ENCODE measurements around the gene GRAMD2A. TPM values are rescaled to one million over a fixed set of nuclear protein-coding genes. Genes with fewer than 3 reads are reported as not detected.

GRAMD2A gene
- total RNA-seq, 1 experiment from 2014 or later: 1.3 TPM

DNA sequence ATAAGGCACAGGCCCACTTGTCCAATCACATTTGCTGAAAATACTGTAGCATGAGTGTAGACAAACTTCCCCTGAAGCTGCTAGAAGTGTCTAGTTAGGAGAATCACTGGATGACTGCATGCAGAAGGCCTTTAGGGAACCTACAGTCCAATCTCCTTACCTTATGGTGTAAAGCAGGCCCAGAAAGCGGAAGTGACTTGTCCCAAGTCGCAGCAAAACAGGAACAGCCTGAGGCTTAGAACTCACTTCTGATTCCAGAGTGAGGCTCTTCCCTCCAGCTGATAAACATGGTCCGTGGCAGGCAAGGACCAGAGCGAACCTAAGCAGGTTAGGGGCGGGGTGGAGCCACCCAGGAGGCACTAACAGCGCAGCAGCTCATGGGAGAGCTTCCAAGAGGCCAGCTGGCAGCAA is 2.5 kb downstream of the GRAMD2A start:
- no peaks in the 10 kb centered on the region; the same call in 1 of the 2 replicates for H3K4me1 ChIP-seq (ENCODE audit: insufficient read depth, low read length)
- H3K79me1 ChIP-seq (ENCODE audit: insufficient read depth, low read depth, low read length, poor library complexity, severe bottlenecking): no peaks in the 10 kb centered on the region
- no peak overlapping the region for H3K4me2 ChIP-seq (ENCODE audit: insufficient read depth, insufficient read length, low read length)
- H4K91ac ChIP-seq (ENCODE audit: insufficient read length, low read depth, low read length): no peak overlapping the region
- Mint-ChIP-seq H3K9me3 (no peaks in the 10 kb centered on the region), H3K36me3 (ENCODE audit: insufficient read depth in 1 of 3, low read depth in 3 of 3) (peaks cover 15 to 23% (median 16%) of the 10 kb centered on the region in 3 experiments), H3K27ac (no peak overlapping the region), H3K4me1 (peaks cover 19 to 20% of the 10 kb centered on the region in 2 experiments), H3K4me3 (no peak overlapping the region), H3K27me3 (ENCODE audit: low read depth) (peaks cover 33% of the 10 kb centered on the region)
- no peak overlapping the region for H3K14ac ChIP-seq (ENCODE audit: insufficient read depth, low read length)
- peaks cover 11% of the 10 kb centered on the region for H3K23me2 ChIP-seq (ENCODE audit: insufficient read length, low read depth, low read length, poor library complexity, severe bottlenecking)
- no peak overlapping the region for H2BK20ac ChIP-seq (ENCODE audit: low read depth, low read length, poor library complexity, severe bottlenecking)
- H3K56ac ChIP-seq (ENCODE audit: insufficient read length, low read depth, low read length): no peak overlapping the region
- H3K79me2 ChIP-seq (ENCODE audit: insufficient read depth, low read length): no peaks in the 10 kb centered on the region
- no peak for DNase-seq
- no peak overlapping the region for H3K23ac ChIP-seq (ENCODE audit: insufficient read length, low read depth, low read length)
- TF ChIP-seq, protein P1, sequence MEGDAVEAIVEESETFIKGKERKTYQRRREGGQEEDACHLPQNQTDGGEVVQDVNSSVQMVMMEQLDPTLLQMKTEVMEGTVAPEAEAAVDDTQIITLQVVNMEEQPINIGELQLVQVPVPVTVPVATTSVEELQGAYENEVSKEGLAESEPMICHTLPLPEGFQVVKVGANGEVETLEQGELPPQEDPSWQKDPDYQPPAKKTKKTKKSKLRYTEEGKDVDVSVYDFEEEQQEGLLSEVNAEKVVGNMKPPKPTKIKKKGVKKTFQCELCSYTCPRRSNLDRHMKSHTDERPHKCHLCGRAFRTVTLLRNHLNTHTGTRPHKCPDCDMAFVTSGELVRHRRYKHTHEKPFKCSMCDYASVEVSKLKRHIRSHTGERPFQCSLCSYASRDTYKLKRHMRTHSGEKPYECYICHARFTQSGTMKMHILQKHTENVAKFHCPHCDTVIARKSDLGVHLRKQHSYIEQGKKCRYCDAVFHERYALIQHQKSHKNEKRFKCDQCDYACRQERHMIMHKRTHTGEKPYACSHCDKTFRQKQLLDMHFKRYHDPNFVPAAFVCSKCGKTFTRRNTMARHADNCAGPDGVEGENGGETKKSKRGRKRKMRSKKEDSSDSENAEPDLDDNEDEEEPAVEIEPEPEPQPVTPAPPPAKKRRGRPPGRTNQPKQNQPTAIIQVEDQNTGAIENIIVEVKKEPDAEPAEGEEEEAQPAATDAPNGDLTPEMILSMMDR (conservative IDR thresholded peaks at IDR 0.05): no peak
- H2BK12ac ChIP-seq (ENCODE audit: insufficient read length, low read depth, low read length): no peak overlapping the region
- no peak overlapping the region for H3K9ac ChIP-seq (ENCODE audit: extremely low read depth, insufficient read length, low read length)
- no peak overlapping the region for H4K8ac ChIP-seq (replicated peaks; ENCODE audit: insufficient read length, low read depth, low read length)
- no peak overlapping the region for H2BK5ac ChIP-seq (ENCODE audit: insufficient read length, low read length)
- H2BK15ac ChIP-seq (ENCODE audit: low read depth, low read length): no peak overlapping the region
- no CpG with 5 or more reads among the region's 6 CpGs for WGBS (ENCODE audit: extremely low coverage, insufficient read length, low lambda C conversion rate)
- H3K18ac ChIP-seq (ENCODE audit: insufficient read length, low read depth, low read length): no peak overlapping the region
- H3K27me3 ChIP-seq (ENCODE audit: insufficient read depth, low read length): peaks cover 7% of the 10 kb centered on the region; the same call in 1 of the 2 replicates
- H3T11ph ChIP-seq (ENCODE audit: low read length): no peak overlapping the region
- no peak overlapping the region for H2AFZ ChIP-seq (ENCODE audit: low read length)
- no peaks in the 10 kb centered on the region for H4K20me1 ChIP-seq (ENCODE audit: control insufficient read depth, insufficient read depth, insufficient read length)
- no peak overlapping the region for H4K5ac ChIP-seq (ENCODE audit: insufficient read length, low read depth, low read length)
- no peak overlapping the region for H2AK5ac ChIP-seq (ENCODE audit: insufficient read length, low read length)
- H3K9me3 ChIP-seq (ENCODE audit: control insufficient read depth, low read depth, low read length): no peaks in the 10 kb centered on the region
- H3K4ac ChIP-seq (ENCODE audit: low read depth, low read length): no peak overlapping the region
- H3K27ac ChIP-seq (ENCODE audit: insufficient read length, low read depth, low read length): no peak overlapping the region
- H2BK120ac ChIP-seq (ENCODE audit: low read depth, low read length, poor library complexity, severe bottlenecking): no peak overlapping the region
